Memory B cell (primary cell): Measurements from ENCODE around the gene TRAK1.
A peak's percentile ranks its signal among the peaks of the same experiment; 100 is the strongest.
"Not testable (repeated sequence)": the region's sequence is repeated elsewhere in the genome, so short reads cannot be mapped to it uniquely, and the experiment has no call there.

Experiments
- ATAC-seq: fragments of 150-1000 bp; cut with Tn5 transposase; 2 replicates; pipeline ENCODE4 v1.10.0; 2021; ENCODE audit warnings: low read depth, mild to moderate bottlenecking, moderate library complexity
- DNase-seq, 2 donors: peaks; one replicate each; pipeline ENCODE4 v3.0.0; 2022; ENCODE audit warnings: low spot score in 2 of 2
- H3K27ac Mint-ChIP-seq: one replicate; pipeline ENCODE4 v1.8.0; 2022; ENCODE audit warnings: mild to moderate bottlenecking, moderate library complexity, mixed read lengths
- H3K27me3 Mint-ChIP-seq: one replicate; pipeline ENCODE4 v1.8.0; 2022; ENCODE audit warnings: mixed read lengths
- H3K36me3 Mint-ChIP-seq: one replicate; pipeline ENCODE4 v1.8.0; 2022; ENCODE audit warnings: mild to moderate bottlenecking, mixed read lengths
- H3K4me1 Mint-ChIP-seq: one replicate; pipeline ENCODE4 v1.8.0; 2022; ENCODE audit warnings: mixed read lengths
- H3K4me3 Mint-ChIP-seq: one replicate; pipeline ENCODE4 v1.8.0; 2022; ENCODE audit warnings: mild to moderate bottlenecking, moderate library complexity, mixed read lengths
- H3K9me3 Mint-ChIP-seq: one replicate; pipeline ENCODE4 v1.8.0; 2022; ENCODE audit warnings: mixed read lengths

The TRAK1 gene

DNA sequence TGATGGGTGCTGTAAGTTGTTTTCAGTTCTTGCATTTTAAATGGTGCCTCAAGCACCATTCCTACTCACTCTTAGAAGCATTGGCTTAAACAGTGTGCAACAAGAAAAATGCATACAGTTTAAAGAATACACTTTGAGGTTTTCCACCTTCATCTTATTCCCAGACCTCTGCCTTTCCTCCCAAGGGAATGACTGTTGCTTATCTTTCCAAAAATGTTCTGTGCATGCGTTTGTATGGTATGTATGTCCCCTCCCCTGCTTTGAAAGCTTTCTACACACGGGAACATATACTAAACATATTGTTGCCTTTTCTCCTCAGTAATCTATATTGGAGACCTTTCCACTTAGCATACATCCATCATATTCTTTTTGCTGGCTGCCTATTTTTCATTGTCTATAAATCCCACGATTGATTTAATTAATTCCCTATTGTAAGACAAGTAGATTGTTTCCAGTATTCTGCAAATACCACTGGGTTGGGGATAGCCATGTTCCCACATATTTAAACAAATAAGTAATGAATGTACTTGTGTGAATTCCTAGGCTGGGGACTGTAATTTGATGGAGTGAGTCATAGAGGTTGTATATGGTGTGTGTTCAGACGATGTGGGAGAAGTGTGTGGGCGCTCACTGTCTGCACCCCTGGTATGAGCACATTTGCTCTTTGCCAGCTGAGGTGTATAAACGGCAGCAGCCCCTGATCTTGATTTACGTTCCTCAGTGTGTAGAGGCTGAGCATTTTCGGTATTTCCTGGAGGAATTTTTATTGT, 5.8 kb downstream of the TRAK1 start:
- H3K4me1 Mint-ChIP-seq = peaks cover 49% of the 10 kb centered on the region
- peaks cover 17% of the 10 kb centered on the region for H3K36me3 Mint-ChIP-seq
- no peak overlapping the region for H3K4me3 Mint-ChIP-seq
- ATAC-seq (no peak), DNase-seq (no peak)
- H3K9me3 Mint-ChIP-seq = peaks cover 5% of the 10 kb centered on the region
- H3K27ac Mint-ChIP-seq = peak overlapping the region; percentile 88
- H3K27me3 Mint-ChIP-seq = no peaks in the 10 kb centered on the region

DNA sequence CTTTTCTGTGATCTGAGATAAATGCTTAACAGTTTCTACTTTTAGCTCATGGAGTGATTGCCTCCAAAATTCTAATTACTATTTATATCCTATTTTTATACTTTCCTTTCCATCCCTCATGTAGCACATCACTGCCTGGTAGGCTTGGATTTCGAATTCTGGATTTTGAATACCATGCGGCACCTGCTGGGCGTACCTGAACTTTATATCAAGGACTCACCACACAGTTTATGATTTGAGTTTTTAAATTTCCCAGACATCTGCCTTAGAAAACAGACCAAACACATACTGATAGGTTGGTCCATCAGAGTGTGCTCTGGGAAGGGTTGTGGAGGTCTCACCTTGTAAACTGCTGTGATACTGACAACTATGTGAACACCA, 6.4 kb downstream of the TRAK1 start:
- no peak for ATAC-seq

GRCh38 chr3:42098171-42098570, 7.0 kb downstream of the TRAK1 start:
- peaks cover 14% of the 10 kb centered on the region for H3K36me3 Mint-ChIP-seq
- peaks cover 47% of the 10 kb centered on the region for H3K4me1 Mint-ChIP-seq
- no peak for ATAC-seq
- peak overlapping the region; percentile 88 for H3K27ac Mint-ChIP-seq
- no peaks in the 10 kb centered on the region for H3K27me3 Mint-ChIP-seq
- no peaks in the 10 kb centered on the region for H3K9me3 Mint-ChIP-seq
- no peak overlapping the region for H3K4me3 Mint-ChIP-seq
- no peak for DNase-seq

More for the DNA sequence above, 6.4 kb downstream of the TRAK1 start:
- no peak for DNase-seq
- no peak overlapping the region for H3K4me3 Mint-ChIP-seq
- H3K27ac Mint-ChIP-seq = peak overlapping the region; percentile 88
- H3K36me3 Mint-ChIP-seq = peaks cover 12% of the 10 kb centered on the region
- H3K27me3 Mint-ChIP-seq = no peaks in the 10 kb centered on the region
- H3K4me1 Mint-ChIP-seq = peaks cover 45% of the 10 kb centered on the region
- no peaks in the 10 kb centered on the region for H3K9me3 Mint-ChIP-seq

GRCh38 chr3:42099020-42099765, 8.0 kb downstream of the TRAK1 start:
- Mint-ChIP-seq H3K4me3 (no peak overlapping the region), H3K4me1 (peaks cover 39% of the 10 kb centered on the region), H3K9me3 (no peaks in the 10 kb centered on the region), H3K27ac (peak overlapping the region; percentile 88), H3K36me3 (peaks cover 12% of the 10 kb centered on the region), H3K27me3 (no peaks in the 10 kb centered on the region)
- ATAC-seq = no peak
- DNase-seq = no peak

DNA sequence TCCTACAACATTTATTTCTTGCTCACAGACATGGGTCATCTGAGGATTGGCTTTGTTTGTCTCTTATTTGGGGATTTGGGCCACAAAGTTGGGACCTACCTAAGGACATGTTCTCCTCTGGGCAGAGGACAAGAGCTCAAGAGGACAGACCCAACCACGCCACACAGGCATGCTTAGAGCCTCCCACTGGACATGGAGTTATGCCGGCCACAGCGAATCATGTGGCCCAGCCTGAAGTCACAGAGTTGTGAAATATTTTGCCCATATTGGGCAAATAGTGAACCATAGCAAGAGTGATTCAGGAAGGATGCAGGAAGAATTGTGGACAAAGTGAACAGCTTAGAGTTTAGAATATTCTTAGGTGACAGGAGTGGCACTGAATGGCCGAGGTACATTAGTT, 9.9 kb downstream of the TRAK1 start:
- ATAC-seq (no peak), DNase-seq (no peak)
- Mint-ChIP-seq H3K4me3 (no peak overlapping the region), H3K27me3 (no peaks in the 10 kb centered on the region), H3K4me1 (peaks cover 33% of the 10 kb centered on the region), H3K27ac (no peak overlapping the region), H3K36me3 (peaks cover 13% of the 10 kb centered on the region), H3K9me3 (no peaks in the 10 kb centered on the region)

DNA sequence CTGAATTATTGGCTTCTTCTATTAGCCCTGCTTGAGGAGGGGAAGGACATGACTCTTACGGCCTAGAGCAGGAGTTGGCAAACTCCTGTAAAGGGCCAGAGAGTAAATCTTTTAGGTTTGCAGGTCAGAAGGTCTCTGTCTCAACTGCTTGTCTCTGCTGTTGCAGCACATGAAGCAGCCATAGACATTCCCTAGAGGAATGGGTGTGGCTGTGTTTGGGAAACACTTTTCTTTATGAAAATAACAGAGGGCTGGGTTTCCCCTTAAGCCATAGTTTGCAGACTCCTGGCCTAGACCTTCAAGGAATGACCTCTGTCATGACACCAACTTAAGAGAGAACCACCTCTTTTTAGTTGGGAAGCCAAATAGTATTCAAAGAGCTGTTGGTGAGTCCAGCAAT, 10.3 kb downstream of the TRAK1 start:
- Mint-ChIP-seq H3K4me1 (peaks cover 33% of the 10 kb centered on the region), H3K9me3 (no peaks in the 10 kb centered on the region), H3K4me3 (no peak overlapping the region), H3K27ac (no peak overlapping the region), H3K27me3 (no peaks in the 10 kb centered on the region), H3K36me3 (peaks cover 13% of the 10 kb centered on the region)
- ATAC-seq (no peak), DNase-seq (no peak)

GRCh38 chr3:42102571-42102970, 11.4 kb downstream of the TRAK1 start:
- no peak for DNase-seq
- Mint-ChIP-seq H3K27ac (no peak overlapping the region), H3K36me3 (peaks cover 11% of the 10 kb centered on the region), H3K4me1 (peaks cover 28% of the 10 kb centered on the region), H3K9me3 (no peaks in the 10 kb centered on the region), H3K27me3 (no peaks in the 10 kb centered on the region), H3K4me3 (no peak overlapping the region)
- ATAC-seq = no peak

DNA sequence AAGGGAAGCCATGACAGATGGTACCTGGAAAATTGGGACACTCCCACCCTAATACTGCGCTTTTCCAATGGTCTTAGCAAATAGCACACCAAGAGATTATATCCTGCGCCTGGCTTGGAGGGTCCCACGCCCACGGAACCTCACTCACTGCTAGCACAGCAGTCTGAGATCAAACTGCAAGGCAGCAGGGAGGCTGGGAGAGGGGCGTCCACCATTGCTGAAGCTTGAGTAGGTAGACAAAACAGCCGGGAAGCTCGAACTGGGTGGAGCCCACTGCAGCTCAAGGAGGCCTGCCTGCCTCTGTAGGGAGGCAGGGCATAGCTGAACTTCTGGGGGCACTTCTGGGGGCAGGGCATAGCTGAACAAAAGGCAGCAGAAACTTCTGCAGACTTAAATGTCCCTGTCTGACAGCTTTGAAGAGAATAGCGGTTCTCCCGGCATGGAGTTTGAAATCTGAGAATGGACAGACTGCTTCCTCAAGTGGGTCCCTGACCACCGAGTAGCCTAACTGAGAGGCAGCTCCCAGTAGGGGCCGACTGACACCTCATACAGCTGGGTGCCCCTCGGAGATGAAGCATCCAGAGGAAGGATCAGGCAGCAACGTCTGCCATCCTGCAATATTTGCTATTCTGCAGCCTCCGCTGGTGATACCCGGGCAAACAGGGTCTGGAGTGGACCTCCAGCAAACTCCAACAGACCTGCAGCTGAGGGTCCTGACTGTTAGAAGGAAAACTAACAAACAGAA, 12.9 kb downstream of the TRAK1 start:
- H3K27me3 Mint-ChIP-seq, H3K36me3 Mint-ChIP-seq, ATAC-seq, DNase-seq, H3K9me3 Mint-ChIP-seq, H3K4me3 Mint-ChIP-seq, H3K27ac Mint-ChIP-seq: not testable (repeated sequence)
- peaks cover 20% of the 10 kb centered on the region for H3K4me1 Mint-ChIP-seq

DNA sequence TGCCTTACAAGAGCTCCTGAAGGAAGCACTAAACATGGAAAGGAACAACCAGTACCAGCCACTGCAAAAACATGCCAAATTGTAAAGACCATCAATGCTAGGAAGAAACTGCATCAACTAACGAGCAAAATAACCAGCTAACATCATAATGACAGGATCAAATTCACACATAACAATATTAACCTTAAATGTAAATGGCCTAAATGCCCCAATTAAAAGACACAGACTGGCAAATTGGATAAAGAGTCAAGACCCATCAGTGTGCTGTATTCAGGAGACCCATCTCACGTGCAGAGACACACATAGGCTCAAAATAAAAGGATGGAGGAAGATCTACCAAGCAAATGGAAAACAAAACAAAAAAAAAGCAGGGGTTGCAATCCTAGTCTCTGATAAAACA, 14.8 kb downstream of the TRAK1 start:
- not testable (repeated sequence) for H3K9me3 Mint-ChIP-seq, H3K27ac Mint-ChIP-seq, H3K4me3 Mint-ChIP-seq, H3K27me3 Mint-ChIP-seq, ATAC-seq, H3K36me3 Mint-ChIP-seq, DNase-seq
- H3K4me1 Mint-ChIP-seq = peaks cover 21% of the 10 kb centered on the region

DNA sequence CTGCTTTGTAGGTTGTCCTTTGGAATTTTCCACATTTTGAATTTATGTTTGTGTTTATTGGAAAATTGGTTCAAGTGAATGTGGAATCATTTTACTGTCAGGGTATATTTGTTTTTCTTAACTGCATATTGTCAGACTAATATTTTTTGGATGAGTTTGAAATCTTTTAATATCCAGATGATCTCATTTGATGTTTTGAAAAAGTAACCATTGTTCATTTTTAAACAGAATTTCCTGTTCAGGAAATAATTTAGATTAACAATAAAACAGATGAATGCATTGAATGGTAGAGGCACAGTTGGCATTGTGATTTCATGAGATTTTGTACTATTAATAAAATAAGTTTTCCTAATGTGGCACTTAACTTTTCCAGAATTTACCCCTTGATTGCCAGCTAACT, 15.5 kb downstream of the TRAK1 start:
- Mint-ChIP-seq H3K4me1 (peaks cover 21% of the 10 kb centered on the region), H3K27ac (no peak overlapping the region), H3K4me3 (no peak overlapping the region), H3K36me3 (peaks cover 10% of the 10 kb centered on the region), H3K27me3 (no peaks in the 10 kb centered on the region), H3K9me3 (no peaks in the 10 kb centered on the region)
- DNase-seq (no peak), ATAC-seq (no peak)

DNA sequence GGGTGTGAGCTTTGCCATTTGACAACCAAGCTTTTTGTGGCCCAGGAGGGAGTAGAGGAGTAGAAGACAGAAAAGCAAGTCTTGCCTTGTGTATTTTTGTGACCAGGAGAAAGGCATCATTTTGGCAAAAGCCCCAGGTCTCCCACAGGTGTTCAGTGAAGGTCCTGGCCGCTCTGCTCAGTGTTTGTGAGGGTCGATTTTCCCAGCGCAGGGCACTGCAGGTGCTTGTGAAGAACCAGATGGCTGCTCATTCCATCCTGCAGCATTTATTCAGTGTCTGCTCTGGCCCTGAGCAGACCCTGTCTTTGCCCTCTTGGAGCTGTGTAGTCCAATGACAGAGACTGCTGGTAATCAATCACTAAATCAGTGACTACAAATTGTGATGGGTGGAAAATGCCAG, 19.5 kb downstream of the TRAK1 start:
- no peak overlapping the region for H3K4me3 Mint-ChIP-seq
- H3K27me3 Mint-ChIP-seq = no peaks in the 10 kb centered on the region
- H3K9me3 Mint-ChIP-seq = no peaks in the 10 kb centered on the region
- H3K36me3 Mint-ChIP-seq = peaks cover 4% of the 10 kb centered on the region
- ATAC-seq (no peak), DNase-seq (no peak)
- H3K27ac Mint-ChIP-seq = peak overlapping the region; percentile 53
- peaks cover 27% of the 10 kb centered on the region for H3K4me1 Mint-ChIP-seq

GRCh38 chr3:42114130-42114725, 23.1 kb downstream of the TRAK1 start:
- peak; percentile 74 for ATAC-seq
- H3K27ac Mint-ChIP-seq = peak overlapping the region; percentile 82
- no peak for DNase-seq
- peak overlapping the region; percentile 34 for H3K4me3 Mint-ChIP-seq
- peaks cover 40% of the 10 kb centered on the region for H3K4me1 Mint-ChIP-seq
- H3K9me3 Mint-ChIP-seq = no peaks in the 10 kb centered on the region
- no peaks in the 10 kb centered on the region for H3K27me3 Mint-ChIP-seq
- H3K36me3 Mint-ChIP-seq = peaks cover 10% of the 10 kb centered on the region

- Mint-ChIP-seq H3K4me3 (no peak overlapping the region), H3K4me1 (peaks cover 39% of the 10 kb centered on the region), H3K9me3 (no peaks in the 10 kb centered on the region)
These were observed 24.1 kb downstream of the TRAK1 start for GRCh38 chr3:42115215-42115614.

DNA sequence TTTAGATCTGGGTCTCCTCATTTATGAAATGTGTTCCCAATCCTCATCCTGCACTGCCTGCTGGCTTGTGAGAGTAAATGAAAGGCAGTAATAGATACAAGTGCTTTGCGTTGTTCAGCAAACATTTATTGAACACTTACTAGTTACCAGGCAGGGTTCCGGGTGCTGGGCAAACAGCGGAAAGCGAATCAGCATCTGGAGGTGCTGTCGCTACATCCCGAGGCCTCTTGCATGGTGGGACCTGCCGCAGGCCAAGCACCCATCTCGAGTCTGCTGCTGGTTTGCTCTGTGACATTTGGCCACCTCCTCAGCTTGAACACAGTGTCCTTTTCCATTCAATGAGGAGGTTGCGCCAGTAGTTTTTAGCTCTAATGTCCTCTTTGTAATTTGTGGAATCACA, 24.8 kb downstream of the TRAK1 start:
- ATAC-seq (no peak), DNase-seq (no peak)
- Mint-ChIP-seq H3K27me3 (no peaks in the 10 kb centered on the region), H3K27ac (peak overlapping the region; percentile 51), H3K4me1 (peaks cover 43% of the 10 kb centered on the region), H3K9me3 (no peaks in the 10 kb centered on the region), H3K4me3 (no peak overlapping the region), H3K36me3 (peaks cover 10% of the 10 kb centered on the region)

More at GRCh38 chr3:42115215-42115614, 24.1 kb downstream of the TRAK1 start:
- ATAC-seq (no peak), DNase-seq (no peak)
- H3K27ac Mint-ChIP-seq = peak overlapping the region; percentile 51
- H3K27me3 Mint-ChIP-seq = no peaks in the 10 kb centered on the region
- peaks cover 10% of the 10 kb centered on the region for H3K36me3 Mint-ChIP-seq
